Fibroblast of skin of back (primary cell): ENCODE results near the gene C1orf105.
A peak's percentile ranks its signal among the peaks of the same experiment; 100 is the strongest.
"Not testable (repeated sequence)": the region's sequence is repeated elsewhere in the genome, so short reads cannot be mapped to it uniquely, and the experiment has no call there.

ENCODE experiments used
- DNase-seq: peaks from one replicate; pipeline ENCODE4 v3.0.0-alpha.2; 2013

Gene C1orf105

DNA sequence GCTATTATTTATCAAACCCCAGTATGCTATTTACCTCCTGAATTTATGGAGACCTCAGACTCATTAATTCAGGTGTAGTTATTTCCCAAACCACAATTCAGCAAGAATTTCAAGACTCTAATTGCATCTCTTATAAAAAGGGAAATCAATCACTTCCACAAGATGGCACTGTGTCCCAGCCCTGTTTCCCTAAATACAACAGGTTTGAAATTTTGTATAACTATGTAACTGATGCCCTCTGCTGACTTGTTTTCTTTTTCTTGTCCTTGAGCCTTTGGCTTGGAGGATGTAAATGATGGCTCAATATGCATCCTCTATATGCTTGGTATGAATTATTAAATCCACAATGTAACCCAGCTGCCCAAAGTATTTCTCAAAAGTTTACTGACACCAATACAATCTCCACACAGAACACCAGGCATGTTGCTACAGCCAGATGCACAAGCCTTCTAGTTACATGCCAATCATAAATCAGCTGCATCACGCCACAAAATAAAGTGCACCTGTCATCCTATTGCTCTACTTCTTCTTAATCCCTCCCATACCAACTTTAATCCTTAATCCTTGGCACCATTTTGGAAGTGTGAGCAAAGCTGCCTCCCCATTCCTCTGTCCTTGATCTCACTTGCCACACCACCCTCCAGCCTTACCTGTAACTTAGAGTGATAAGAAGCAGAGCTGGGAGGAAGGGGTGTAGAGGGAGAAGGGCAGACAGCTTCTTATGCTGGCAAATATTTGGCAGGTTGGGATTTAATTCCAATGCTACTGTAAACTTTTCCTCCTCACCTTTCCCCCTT lies 9.0 kb downstream of the C1orf105 start:
- DNase-seq: peak; percentile 68

DNA sequence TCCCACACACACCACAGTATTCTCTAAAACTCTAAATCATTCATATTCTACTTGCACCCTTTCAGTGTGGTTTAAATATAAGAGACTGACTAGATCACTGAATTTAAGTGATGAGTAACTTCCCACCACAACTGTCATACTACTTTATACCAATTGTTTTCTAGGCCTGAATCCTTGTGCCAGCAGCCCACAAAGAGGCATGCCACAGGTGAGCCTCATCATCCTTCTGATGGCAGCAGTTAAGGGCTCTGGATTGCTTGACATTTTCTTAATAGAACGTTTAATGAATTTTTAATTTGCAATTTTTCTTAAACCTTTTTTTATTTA lies 9.6 kb downstream of the C1orf105 start:
- DNase-seq: no peak

DNA sequence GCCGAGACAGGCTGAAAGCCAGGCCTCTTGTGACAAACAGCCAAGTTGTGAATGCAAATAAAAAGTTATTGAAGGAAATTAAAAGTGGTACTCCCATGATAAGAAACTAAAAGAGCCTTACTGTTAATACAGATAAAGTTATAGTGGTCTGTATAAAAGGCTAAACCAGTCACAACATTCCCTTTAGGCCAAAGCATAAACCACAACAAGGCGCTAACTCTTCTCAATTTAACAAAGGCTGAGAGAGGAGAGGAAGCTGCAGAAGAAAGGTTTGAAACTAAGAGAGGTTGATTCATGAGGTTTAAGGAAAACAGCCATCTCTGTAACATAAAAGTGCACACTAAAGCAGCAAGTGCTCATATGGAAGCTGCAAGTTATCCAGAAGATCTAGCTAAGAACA lies 10.7 kb downstream of the C1orf105 start:
- no peak for DNase-seq

DNA sequence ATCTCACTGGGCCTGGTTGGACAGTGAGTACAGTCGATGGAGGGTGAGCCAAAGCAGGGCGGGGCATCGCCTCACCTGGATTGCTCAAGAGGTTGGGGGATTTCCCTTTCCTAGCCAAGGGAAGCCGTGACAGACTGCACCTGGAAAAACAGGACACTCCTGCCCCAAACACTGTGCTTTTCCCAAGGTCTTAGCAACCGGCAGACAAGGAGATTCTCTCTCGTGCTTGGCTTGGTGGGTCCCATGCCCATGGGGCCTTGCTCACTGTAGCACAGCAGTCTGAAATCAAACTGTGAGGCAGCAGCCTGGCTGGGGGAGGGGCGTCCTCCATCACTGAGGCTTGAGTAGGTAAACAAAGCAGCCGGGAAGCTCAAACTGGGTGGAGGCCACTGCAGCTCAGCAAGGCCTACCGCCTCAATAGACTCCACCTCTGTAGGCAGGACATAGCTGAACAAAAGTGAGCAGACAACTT lies 11.3 kb downstream of the C1orf105 start:
- no peak for DNase-seq

DNA sequence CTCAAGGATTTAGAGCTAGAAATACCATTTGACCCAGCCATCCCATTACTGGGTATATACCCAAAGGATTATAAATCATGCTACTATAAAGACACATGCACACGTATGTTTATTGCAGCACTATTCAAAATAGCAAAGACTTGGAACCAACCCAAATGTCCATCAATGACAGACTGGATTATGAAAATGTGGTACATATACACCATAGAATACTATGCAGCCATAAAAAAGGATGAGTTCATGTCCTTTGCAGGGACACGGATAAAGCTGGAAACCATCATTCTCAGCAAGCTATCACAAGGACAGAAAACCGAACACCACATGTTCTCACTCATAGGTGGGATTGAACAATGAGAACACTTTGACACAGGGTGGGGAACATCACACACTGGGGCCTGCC lies 16.7 kb downstream of the C1orf105 start:
- DNase-seq: not testable (repeated sequence)

GRCh38 chr1:172442404-172442803 lies 21.9 kb downstream of the C1orf105 start:
- DNase-seq: no peak

DNA sequence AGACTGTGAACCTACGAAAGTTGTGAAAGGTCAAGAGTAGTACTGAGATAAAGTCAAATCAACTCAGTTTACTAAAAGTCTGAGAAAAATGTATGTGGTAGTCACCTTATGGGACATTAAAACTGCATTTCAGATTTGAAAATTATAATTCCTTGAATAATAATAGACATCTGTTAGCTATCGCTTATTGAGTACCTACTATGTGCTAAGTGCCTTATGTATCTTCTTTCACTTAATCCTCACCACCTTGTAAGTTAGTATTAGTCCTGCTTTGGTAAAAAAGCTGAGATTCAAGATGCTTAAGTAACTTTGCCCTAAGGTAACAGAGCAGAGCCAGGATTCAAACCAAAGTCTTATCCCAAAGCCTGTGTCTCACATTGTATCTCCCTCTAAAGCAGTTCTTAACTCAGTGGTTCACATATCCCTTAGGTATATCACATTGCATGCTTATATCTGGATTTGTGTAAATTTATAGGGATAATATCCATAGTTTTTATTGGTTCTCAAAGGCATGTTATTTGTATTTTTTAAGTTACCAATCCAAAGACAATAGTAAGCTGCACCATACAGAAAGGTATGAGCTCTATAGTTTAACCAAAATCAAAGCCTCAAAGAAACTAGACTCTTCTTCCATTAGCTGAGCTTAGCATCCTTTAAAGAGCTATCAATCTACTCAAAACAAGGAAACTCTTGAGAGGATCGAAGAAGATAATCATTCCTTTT lies 22.5 kb downstream of the C1orf105 start:
- DNase-seq: no peak

GRCh38 chr1:172443666-172444453 lies 23.4 kb downstream of the C1orf105 start, which contains the start of gene PIGC:
Gene PIGC, minus strand, starts transcription at chr1:172444069. Its CDS starts 1,447 bp downstream, at chr1:172442622.
- peak; percentile 85 for DNase-seq

- no peak for DNase-seq
These were observed 26.1 kb downstream of the C1orf105 start for GRCh38 chr1:172446547-172446946.

GRCh38 chr1:172447641-172448040 lies 27.2 kb downstream of the C1orf105 start:
- DNase-seq: no peak

DNA sequence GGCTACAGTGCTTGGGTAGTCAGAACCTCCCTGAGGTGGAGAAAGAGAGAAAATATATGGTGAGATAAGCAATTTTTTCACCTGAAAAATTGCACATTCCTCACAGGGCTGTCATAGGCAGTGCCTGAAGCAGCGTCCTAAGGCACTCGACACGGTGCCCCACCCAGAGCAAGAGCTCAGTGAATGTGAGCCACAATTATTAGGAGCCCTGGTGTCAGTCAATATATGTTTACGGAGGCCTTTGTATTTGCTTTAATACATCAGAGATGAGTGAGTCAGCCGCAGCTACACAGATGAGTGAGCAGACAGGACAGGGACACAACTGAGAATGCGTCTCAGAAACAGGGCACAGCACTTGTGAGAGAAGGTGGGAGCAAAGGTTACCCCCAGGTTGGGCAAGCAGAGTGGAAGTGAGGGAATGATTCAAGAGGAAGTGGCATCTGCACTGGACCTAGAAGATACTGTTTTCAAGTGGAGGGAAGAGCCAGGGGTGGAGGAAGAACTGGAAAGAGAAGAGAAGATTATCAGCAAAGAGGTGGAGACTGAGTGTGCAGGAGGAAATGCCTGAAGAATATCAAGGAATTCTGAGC lies 28.6 kb downstream of the C1orf105 start:
- no peak for DNase-seq

DNA sequence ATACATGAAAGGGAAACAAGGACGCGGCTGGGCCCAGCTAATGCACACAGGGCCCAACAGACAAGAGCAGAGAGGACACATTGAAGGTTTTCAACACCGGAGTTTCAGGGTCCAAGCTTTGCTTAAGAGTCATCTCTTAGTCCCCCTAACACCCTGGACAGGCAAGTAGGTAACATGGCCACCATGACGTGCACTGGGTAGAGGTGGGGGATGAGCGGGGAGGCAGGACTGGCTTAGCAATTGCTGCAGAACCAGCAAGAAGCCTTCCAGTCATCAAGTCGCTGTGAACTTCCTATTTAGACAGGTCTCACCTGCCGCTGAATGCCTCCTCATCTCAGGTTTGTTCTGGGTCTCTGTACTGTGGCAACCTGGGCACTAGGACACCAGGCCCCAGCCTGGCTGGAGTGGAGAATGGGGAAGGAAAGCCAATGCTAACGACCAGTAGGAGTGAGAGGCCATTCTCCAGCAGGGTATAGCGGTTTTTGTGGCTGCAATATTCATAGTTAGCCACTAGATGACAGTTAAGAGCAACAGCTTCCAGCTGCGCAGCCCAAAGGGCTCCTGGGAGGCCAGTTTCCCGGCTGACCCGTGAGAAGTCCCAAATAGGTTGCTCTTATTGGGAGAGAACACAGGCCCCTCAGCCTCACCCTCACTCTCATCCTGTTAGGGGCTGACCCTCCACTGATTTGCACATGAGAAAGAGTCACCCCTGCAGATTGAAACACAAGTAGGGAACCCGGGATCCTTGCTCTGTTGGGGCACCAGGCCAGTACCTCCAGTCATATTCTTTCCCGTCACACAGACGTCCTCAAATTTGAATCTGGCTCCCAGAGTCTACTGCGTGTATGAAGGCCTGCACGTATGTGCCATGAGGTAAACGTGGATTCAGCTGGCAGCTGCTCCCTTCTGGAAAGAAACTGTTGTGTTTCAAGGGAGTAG lies 29.4 kb downstream of the C1orf105 start:
- peak; percentile 52 for DNase-seq

GRCh38 chr1:172450524-172450885 lies 30.0 kb downstream of the C1orf105 start:
- DNase-seq: no peak

DNA sequence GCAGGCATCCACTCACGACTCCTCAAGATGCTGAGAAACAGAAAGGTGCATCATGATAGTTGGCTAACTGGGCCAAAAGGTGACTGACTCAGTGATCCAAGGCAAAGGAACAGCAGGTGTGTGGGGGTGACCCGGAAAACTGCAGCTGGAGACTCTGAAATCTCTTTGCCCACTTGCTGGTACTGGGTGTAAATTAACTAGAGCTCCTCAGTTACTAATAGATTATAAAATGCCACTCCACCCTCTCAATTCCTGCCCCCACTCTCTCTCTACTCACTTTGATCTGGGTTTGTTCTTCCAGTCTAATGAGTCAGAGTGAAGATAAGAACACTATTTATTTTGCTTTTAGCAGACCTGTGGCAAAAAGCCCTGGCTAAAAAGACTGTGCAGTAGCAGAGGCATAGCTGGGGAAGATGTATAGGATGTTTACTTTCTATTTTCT lies 30.5 kb downstream of the C1orf105 start:
- DNase-seq: peak; percentile 28

DNA sequence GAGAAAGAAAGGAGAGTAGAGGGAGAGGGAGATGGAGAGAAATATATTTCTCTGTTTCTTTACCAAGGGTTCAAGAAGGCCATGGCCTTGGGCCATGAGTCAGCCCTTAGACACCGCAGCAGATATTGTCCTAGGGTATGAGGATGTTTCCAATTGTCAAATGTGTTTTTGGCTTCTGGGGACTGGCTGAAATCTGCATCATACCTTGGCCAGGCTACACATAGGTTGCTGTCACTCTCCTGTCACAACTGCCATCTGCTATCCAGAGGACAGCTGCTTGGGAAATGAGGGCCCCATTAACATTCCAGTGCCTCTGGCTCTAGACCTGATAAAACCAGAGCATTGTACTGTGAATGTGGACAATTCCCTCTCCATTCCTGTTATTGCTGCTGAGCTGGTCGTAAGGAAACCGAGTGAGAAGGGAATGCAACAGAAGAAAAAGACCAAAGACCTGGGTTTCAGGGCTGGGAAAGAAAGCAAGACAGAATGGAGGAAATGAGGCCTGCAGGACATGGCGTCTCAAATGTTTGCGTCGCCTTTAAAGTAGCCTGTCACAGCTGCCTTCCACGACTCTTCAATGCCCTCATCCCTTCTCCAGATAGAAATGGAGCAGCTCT lies 32.2 kb downstream of the C1orf105 start:
- no peak for DNase-seq

- DNase-seq: no peak
These were observed 32.7 kb downstream of the C1orf105 start for GRCh38 chr1:172453153-172453545.

DNA sequence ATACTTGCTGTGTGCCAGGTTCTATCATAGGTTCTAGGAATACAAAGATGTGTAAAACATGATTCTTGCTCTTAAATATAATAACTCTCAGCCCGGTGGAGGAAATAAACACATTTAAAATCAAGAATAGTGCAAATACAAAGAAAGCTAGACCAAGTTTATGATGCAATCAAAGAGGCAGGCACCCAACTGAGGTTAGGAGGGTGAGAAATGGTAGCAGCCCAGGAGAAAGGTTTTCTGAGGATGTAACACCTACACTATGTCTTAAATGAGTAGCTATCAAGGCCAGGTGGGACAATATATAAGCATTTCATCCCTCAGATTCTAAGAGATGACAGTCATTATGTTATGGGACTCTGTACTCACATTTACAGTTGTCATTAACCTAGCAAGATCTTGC lies 33.1 kb downstream of the C1orf105 start:
- no peak for DNase-seq

DNA sequence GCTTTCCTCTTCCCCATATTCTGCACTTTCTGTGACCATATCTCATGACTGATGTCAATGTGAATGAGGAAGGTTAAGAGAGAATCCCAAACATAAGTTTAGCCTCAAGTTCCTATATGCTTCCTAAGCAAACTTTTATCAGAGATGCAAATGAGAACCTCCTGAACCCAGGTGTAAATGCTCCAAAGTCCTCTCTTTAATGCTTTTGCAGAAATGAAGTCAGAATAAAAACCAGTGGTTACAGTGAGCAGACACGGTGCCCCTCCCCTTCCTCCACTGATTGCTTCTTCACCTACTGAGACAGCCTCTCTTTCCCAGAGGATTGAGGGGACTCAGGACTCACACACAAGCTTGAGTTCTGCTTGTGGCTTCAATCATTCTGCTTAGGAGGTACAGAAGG lies 35.0 kb downstream of the C1orf105 start:
- no peak for DNase-seq

DNA sequence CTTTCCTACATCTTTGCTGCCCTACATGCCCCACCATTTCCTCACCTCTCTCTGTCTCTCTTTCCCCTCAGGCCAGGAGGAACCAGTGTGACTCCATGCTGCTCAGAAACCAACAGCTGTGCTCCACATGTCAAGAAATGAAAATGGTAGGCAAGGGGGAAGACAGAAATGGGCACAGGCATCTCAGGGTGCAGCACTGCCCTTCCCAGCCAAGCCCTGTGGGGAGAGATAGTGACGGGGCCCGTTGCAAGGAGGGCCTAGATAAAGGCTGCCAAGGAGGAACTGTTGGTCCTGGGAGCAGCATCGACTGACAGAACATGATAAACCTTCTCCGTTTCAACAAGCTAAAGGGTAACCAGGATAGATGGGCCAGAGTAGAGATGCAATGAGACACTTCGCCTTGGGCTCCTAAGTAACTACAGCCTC lies 35.9 kb downstream of the C1orf105 start:
- no peak for DNase-seq

- DNase-seq: no peak
These were observed 37.1 kb downstream of the C1orf105 start for GRCh38 chr1:172457479-172458130.

DNA sequence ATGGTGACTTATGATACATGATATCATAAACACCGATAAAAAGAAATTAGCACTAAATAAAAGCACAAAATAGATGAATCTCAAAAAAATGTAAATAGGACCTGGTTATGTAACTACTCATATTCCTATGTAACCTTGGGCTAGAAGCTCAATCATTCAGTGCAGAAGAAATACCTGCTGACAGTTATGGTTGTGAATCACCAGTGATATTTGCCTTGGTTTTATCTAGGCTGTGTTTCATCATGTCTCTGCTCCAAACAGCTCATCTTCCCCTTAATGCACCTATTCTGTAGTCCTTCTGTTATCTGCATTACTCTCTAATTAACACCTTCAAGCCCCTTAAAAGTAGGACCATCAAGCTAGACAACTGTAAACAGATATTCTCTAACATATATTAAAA lies 39.7 kb downstream of the C1orf105 start:
- DNase-seq: no peak
